K562 (cell line): ENCODE measurements around the gene ELFN2. TPM values are rescaled to one million over a fixed set of nuclear protein-coding genes. Genes with fewer than 3 reads are reported as not detected.

Experiments
- DIDO1 ChIP-seq: fragments of 450-650 bp; IDR thresholded peaks from 2 replicates; pipeline ENCODE4 v1.6.1; 2016; ENCODE audit warnings: low read depth, missing biosample characterization, missing genetic modification characterization
- NFE2L1 ChIP-seq: fragments of 450-650 bp; IDR thresholded peaks from 2 replicates; pipeline ENCODE4 v1.6.1; 2016; ENCODE audit warnings: missing genetic modification characterization, low read depth, mild to moderate bottlenecking, missing compliant biosample characterization, moderate library complexity, borderline replicate concordance
- PCBP2 ChIP-seq: fragments of 200-400 bp; formaldehyde crosslinking; IDR thresholded peaks from 2 replicates; pipeline ENCODE4 v1.6.1; 2018; ENCODE audit warnings: low read length, low read depth, mild to moderate bottlenecking, moderate library complexity; ENCODE audit not compliant: poor library complexity, severe bottlenecking
- POLR2A ChIP-seq: fragments of 450-650 bp; conservative IDR thresholded peaks from 2 replicates; pipeline ENCODE4 v1.6.1; 2016
- THRAP3 ChIP-seq: fragments of 450-650 bp; IDR thresholded peaks from 2 replicates; pipeline ENCODE4 v1.6.1; 2016; ENCODE audit warnings: mild to moderate bottlenecking, inconsistent platforms, borderline replicate concordance
- TOE1 ChIP-seq, 2 experiments: fragments of 450-650 bp in 1 of 2; sonication (generic) in 1 of 2; formaldehyde crosslinking in 1 of 2; IDR thresholded peaks; 2 replicates each; pipeline versions ENCODE4 v1.7.1 to v1.8.0; 2016 to 2022; ENCODE audit warnings: borderline replicate concordance in 2 of 2, mild to moderate bottlenecking in 2 of 2, antibody characterized with exemption in 1 of 2, inconsistent platforms in 1 of 2, low read depth in 1 of 2, missing genetic modification reagents in 1 of 2, moderate library complexity in 1 of 2
- ZNF143 ChIP-seq: sonication (generic); formaldehyde crosslinking; IDR thresholded peaks from 2 replicates; pipeline ENCODE4 v1.9.0; 2022; ENCODE audit warnings: mild to moderate bottlenecking, missing genetic modification reagents
- polyA plus RNA-seq, 8 experiments: library from polyadenylated mRNA; depleted of rRNA in 4 of 8; stranded (reverse) in 5 of 8; unstranded in 3 of 8; fragments of >200 nt; fragmentation: Nextera tagmentation in 2 of 8; fragmentation: Illumina TruSeq in 1 of 8; extraction: Ambion mirVana in 2 of 8; extraction: Trizol in 1 of 8; gene quantifications; 2 replicates each; pipeline versions ENCODE4 v1.2.1 to v1.2.3, GENCODE V29; 2011 to 2014; ENCODE audit warnings: inconsistent platforms in 1 of 8, missing spikeins in 1 of 8
- total RNA-seq, 7 experiments: library from RNA; depleted of rRNA in 6 of 7; stranded (reverse); fragments of >200 nt in 6 of 7; fragmentation: Illumina TruSeq in 2 of 7; extraction: Trizol in 2 of 7; gene quantifications; 2 replicates each; pipeline versions ENCODE4 v1.2.1 to v1.2.3, GENCODE V29; 2011 to 2021; ENCODE audit warnings: low replicate concordance in 1 of 7
- TF ChIP-seq, protein P1 (sequence below): fragments of 450-650 bp; IDR thresholded peaks from 2 replicates; pipeline ENCODE4 v1.6.1; 2016; ENCODE audit warnings: borderline replicate concordance
- TF ChIP-seq, protein P2 (sequence below): fragments of 450-650 bp; formaldehyde crosslinking; IDR thresholded peaks from 2 replicates; pipeline ENCODE4 v1.4.0; 2022; ENCODE audit warnings: missing genetic modification characterization

Gene ELFN2
- total and polyA plus RNA-seq, 9 of the 15 experiments (the other 6 are each of a cell fraction or from before 2014, with no cell fraction given) = not detected

DNA sequence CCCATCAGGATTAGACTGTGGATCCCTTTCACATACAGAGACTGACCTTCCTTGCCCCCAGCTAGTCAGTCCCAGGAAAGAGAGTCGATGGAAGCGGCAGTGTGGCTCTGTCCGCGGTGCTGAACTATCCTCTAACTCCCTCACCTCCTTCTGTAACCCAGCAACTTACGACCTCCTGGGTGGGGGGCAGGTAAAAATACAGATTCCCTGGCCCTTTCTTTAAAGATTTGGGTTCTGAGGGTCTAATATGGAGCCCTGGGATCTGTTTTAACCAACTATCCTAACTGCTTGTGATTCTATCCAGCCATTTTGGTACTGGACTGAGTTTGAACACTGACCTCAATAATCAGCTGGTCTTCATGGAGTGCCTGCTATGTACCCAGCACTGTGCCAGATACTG is 35.7 kb upstream of the ELFN2 start (continued):
- TF ChIP-seq, protein P1, sequence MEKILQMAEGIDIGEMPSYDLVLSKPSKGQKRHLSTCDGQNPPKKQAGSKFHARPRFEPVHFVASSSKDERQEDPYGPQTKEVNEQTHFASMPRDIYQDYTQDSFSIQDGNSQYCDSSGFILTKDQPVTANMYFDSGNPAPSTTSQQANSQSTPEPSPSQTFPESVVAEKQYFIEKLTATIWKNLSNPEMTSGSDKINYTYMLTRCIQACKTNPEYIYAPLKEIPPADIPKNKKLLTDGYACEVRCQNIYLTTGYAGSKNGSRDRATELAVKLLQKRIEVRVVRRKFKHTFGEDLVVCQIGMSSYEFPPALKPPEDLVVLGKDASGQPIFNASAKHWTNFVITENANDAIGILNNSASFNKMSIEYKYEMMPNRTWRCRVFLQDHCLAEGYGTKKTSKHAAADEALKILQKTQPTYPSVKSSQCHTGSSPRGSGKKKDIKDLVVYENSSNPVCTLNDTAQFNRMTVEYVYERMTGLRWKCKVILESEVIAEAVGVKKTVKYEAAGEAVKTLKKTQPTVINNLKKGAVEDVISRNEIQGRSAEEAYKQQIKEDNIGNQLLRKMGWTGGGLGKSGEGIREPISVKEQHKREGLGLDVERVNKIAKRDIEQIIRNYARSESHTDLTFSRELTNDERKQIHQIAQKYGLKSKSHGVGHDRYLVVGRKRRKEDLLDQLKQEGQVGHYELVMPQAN = no peak
- no peak for TF ChIP-seq PCBP2
- no peak for TF ChIP-seq POLR2A
- no peak for TF ChIP-seq THRAP3
- TF ChIP-seq, protein P2, sequence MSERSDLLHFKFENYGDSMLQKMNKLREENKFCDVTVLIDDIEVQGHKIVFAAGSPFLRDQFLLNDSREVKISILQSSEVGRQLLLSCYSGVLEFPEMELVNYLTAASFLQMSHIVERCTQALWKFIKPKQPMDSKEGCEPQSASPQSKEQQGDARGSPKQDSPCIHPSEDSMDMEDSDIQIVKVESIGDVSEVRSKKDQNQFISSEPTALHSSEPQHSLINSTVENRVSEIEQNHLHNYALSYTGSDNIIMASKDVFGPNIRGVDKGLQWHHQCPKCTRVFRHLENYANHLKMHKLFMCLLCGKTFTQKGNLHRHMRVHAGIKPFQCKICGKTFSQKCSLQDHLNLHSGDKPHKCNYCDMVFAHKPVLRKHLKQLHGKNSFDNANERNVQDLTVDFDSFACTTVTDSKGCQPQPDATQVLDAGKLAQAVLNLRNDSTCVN (CRISPR knock-in tag) = no peak
- TF ChIP-seq NFE2L1 (tag) = no peak
- no peak for TF ChIP-seq DIDO1 (tag)
- TF ChIP-seq ZNF143 (CRISPR knock-in tag) = no peak
- TF ChIP-seq TOE1 (IDR thresholded peaks at IDR 0.05; ENCODE audit: borderline replicate concordance) = no peak
- TF ChIP-seq TOE1 (CRISPR knock-in tag; IDR thresholded peaks at IDR 0.05; ENCODE audit: borderline replicate concordance, low read depth) = no peak
